DMS153 treated with DMSO at 0.1 percent for 48 hours (cell line): ENCODE results near the gene KRT4.

Source experiments
- DNase-seq: peaks from one replicate; lab custom pipeline; 2025; ENCODE audit not compliant: unreplicated experiment; lab: John Stamatoyannopoulos, UW

Gene KRT4

DNA sequence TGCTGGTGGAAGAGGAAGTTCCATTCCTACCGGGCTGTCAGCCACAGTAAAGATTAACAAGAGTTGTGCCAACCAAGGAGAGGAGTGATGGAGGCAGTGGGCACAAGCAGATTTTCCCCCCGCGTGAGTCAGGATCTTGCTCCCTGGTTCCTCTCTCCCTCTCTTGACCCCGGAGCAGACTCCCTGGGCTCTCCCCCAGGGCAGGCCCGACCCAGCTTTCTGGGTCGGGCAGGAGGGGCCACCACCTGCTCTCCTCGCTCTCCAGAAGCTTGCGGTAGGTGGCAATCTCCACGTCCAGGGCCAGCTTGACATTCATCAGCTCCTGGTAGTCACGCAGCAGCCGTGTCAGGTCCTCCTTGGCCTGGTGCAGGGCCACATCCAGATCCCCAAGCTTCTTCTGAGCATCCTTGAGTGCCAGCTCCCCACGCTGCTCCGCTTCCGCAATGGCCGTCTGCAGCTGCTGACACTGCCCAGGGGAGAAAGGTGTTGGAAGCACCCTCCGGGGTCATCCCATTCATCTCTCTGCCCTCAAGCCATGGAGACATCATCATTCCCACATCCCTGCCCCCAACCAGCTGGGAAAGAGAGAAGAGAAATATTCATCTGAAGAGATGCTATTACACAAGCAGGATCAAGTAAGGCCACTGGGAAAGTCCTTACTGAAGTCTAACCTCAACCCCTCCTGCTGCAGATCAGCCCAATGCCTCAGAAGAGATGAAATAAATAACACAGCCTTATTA, 9.0 kb upstream of the KRT4 start:
- no peak for DNase-seq

DNA sequence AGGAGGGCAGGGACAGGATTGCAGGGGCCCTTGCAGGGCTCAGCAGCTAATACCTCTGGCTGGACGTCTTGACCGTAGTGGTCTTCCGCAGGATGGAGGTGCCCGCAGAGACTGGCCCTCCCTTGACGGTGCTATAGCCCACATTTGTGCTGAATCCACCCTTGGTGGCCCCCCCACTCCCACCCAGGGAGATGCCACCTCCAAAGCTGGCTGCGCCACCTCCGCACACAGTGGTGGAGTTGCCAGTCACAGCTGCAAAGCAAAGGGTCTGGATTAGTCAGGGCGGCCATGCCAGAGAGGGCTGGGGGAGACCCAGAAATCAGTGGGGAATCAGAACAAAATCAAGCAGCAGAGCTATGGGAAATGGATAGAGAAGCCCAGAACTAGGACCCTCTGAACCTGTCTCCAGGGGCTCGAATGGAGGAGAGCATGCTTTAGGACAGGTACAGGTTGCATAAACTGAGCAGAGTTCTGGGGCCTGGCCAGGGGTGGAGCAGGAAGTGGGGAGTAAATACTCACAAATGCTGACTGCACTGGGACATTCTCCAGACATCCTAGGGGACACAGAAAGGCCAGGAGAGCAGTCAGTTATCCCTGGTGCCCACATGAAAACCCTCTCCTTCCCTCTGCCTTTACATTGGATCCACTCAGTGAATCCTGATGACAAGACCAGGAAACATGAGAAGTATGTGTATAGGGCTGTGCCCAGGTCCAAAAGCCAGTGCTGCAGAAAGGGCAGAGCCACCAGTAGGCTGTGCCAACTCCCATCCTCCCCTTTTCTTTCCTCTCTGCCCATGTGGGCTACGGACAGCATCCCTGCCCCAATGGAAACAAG, 8.1 kb upstream of the KRT4 start:
- no peak for DNase-seq

GRCh38 chr12:52821071-52821730, 7.3 kb upstream of the KRT4 start:
- DNase-seq, result no peak

DNA sequence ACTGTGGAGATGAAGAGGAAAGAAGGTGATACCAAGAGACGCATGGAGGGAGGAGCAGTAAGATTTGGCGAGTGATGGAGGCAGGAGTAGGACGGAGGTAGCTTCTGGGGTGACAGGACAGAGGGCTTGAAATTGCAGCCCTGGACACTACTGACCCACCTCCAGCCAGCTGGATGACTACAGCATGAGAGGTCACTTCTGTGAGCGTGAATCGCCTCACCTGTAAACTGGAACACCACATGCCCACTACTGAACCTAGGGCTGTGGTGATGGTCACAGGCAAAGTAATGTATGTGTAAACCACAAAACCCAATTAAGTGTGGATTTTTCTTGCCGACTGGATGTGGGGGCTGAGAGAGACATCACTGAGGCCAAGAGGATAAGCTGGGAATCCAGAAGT, 6.6 kb upstream of the KRT4 start:
- DNase-seq, result no peak

DNA sequence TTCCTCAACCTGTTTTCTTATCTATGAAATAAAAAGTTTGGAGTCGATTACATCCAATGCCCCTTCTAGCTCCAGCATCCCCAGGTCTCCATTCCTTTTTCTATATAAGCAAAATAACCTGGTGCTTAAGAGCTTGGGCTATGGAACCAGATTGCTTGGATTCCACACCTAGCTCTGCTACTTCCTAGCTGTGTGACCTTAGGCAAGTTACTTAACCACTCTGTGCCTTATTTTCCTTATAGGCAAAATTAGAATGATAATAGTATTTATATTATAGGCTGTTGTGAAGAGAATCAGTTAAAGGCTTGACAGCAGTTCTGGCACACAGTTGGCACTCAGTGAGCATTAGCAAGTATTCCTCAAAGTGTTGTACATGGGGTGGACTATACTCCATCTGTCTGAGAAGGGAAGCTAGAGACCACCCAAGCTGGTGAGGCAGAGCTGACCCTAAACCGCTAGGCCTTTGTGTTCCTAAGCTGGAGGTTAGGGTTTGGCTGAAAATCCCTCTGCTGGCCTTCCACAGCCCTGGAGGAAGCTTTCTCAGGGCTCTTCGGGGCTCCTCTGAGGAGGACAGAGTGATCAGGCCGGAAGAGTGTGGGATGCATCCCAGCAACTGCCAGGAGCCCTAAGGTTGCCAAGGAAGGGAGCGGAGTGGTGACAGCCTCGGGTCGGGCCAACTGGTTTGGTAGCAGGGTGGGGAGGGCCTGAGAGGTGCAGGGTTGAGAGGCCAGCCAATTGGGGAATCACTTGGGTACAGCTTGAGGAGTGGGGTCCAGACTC, 6.0 kb upstream of the KRT4 start:
- DNase-seq, result no peak

- no peak for DNase-seq
Measured at GRCh38 chr12:52818887-52819420, 5.0 kb upstream of the KRT4 start.

GRCh38 chr12:52818388-52818787, 4.5 kb upstream of the KRT4 start:
- no peak for DNase-seq

DNA sequence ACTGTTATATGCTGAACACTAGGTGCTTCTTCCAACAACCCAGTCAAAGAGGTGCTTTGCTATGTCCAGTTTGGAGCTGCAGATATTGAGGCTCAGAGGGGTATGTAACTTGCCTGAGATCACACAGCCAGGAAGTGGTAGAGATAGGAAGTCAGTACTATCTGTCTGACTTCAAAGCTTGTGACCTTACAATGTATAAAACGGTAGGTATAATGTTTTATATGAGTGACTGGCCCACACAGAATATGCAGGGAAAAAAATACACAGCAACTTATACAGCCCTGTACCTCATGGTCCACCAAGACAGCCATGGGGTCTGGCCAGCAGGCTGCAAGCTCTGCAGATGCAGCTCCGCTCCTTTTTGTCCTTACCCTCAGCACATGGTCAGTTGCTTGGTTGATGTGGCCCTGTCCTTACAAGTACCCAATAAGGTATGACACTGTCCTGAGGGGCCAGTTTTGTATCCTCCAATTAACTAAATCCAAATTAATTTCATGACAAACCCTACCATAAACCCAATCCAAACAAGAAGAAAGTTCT, 3.9 kb upstream of the KRT4 start:
- no peak for DNase-seq

DNA sequence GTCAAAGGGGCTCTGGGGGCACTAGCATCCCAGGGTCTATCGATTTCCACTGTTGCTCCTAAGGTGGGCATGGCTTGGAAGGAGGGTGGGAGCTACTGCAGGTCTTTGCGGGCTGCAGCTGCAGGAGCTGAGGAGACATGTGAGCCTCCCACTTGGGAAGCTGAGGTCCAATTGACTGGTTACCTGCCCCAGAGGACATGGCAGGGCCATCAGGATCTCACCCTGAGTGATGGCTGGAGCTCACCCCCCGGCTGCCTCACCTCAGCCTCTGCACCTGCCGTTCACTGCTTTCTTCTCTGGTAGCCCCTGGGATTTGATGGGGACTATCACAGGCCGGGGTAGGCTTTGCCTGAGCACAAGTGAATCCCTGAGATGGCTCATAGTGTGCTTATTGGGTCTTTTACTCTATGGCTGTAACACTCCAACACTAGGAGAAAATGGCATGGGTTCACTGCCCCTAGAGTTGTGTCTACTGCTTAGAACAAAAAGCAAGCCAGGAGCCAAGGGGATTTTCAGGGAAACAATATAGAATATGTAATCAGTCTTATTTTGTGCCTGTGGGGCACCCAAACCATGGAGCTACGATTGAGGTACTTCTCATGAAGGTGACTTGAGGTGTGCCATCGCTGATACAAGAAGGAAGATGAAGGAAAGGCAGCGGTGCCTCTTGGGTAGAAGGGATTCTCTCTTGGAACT, 3.2 kb upstream of the KRT4 start:
- no peak for DNase-seq

- no peak for DNase-seq
Measured at GRCh38 chr12:52815676-52816588, 2.0 kb upstream of the KRT4 start.

DNA sequence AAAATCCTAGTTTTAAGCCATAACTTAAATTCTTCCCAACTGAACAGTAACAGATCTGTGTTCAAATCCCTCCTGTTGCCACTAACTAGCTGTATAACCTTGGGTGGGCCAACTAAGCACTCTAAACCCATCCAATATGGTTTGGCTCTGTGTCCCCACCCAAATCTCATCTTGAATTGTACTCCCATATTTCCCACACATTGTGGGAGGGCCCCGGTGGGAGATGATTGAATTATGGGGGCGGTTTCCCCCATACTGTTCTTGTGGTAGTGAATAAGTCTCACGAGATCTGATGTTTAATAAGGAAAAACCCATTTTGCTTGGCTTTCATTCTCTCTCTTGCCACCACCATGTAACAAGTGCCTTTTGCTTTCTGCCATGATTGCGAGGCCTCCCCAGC, 1.2 kb upstream of the KRT4 start:
- DNase-seq, result no peak

DNA sequence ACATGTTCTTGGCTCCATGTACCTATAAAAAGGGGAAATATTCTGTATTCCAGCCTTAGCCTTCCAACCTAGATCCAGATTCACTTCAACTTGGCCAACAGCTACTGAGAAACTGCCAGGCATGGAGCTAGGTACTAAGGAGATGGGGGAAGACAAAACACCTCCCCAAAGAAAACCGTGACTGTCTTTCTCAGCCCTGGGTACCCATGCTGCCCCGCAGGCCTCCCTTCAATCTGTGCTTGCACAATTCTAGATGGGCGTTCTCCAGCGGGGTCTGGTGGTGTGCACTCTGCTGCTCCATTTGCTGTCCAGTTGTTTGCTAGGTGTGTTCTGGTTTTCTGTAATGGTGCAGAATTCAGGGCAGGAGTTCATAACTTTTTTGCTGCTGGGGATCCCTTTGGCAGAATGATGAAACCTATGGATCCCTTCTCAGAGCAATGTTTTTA, 817 bp upstream of the KRT4 start:
- no peak for DNase-seq

DNA sequence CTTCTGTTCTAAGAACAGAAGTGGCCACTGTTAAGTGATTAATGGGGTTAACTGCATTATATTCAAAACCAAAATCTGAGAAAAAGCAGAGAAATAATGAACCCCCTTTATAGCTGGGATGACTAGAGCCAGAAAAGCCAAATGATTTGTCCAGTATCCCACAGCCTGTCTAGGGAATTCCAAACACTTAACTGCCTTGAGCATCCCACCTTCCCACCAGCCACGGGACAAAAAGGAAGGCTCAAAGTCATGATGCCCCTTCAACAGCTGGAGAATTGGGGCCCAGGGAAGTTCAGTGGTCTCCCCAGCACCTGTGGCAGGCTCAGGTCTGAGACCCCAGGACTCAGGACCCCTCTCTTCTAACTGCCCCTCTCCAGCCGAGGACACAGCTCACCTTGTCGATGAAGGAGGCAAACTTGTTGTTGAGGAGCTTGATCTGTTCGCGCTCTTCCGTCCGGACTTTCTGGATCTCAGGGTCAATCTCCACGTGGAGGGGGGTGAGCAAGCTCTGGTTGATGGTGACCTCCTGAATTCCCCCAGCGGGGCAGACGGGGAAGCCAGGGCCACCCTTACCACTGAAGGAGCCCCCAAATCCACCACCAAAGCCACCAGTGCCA, 605 bp downstream of the KRT4 start:
- DNase-seq, result no peak

- no peak for DNase-seq
Measured at GRCh38 chr12:52812749-52813148, 1.2 kb downstream of the KRT4 start.

DNA sequence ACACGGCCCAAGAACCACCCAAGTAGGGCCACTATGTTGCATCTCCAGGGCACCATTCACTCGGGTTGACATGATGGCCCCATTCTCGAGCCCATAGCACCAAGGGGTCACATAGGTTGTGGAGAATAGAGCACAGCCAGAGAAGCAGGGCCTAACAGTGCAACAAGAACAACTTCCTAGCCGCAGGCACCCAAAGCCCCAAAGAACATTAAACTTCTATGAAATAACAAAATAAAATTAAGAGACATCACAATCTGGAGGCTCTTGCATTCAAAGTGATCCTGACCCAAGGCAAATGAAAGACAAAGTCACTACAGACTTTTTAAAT, 1.9 kb downstream of the KRT4 start:
- DNase-seq, result no peak

GRCh38 chr12:52811191-52812072, 2.5 kb downstream of the KRT4 start:
- no peak for DNase-seq

DNA sequence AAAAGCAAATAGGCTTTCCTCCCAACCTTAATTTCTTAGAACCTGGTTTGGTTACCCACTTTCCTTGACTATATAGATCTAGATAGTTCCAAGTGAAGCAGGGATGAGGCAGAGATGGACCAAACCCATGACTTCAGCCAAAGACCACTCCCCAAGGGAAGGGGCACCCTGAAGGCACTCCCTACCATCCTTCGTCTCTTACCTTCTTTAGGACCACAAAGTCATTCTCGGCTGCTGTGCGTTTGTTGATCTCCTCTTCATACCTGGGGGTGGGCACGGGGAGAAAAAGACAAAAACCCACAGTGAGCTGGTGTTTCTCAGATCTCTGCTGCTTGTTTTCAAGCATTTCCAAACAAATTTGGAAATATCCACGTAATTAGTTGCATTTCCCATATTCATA, 3.4 kb downstream of the KRT4 start:
- DNase-seq, result no peak

- no peak for DNase-seq
Measured at GRCh38 chr12:52809166-52809565, 4.8 kb downstream of the KRT4 start.
